Measurements from ENCODE around the gene FPR1. TPM values are rescaled to one million over a fixed set of nuclear protein-coding genes. Genes with fewer than 3 reads are reported as not detected.

The FPR1 gene
- total and polyA plus RNA-seq, 2 of the 13 experiments (the other 11 are each of a cell fraction or from before 2014, with no cell fraction given): not detected

DNA sequence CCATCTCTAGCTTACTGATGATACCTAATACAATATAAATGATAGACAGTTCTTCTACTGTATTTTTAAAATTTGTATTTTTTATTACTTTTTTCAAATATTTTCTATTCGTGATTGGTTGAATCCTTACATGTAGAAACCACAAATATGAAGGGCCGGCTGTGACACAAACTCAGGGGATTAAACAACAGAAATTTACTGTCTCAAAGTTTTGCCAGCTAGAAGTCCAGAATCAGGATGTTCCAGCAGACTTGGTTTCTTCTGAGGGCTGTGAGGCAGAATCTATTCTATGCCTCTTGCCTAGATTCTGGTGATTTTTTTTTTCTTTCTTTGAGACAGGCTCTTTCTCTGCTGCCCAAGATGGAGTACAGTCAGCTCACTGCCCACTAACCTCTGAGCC is 13.8 kb downstream of the FPR1 start (continued):
- TF ChIP-seq, protein P1, sequence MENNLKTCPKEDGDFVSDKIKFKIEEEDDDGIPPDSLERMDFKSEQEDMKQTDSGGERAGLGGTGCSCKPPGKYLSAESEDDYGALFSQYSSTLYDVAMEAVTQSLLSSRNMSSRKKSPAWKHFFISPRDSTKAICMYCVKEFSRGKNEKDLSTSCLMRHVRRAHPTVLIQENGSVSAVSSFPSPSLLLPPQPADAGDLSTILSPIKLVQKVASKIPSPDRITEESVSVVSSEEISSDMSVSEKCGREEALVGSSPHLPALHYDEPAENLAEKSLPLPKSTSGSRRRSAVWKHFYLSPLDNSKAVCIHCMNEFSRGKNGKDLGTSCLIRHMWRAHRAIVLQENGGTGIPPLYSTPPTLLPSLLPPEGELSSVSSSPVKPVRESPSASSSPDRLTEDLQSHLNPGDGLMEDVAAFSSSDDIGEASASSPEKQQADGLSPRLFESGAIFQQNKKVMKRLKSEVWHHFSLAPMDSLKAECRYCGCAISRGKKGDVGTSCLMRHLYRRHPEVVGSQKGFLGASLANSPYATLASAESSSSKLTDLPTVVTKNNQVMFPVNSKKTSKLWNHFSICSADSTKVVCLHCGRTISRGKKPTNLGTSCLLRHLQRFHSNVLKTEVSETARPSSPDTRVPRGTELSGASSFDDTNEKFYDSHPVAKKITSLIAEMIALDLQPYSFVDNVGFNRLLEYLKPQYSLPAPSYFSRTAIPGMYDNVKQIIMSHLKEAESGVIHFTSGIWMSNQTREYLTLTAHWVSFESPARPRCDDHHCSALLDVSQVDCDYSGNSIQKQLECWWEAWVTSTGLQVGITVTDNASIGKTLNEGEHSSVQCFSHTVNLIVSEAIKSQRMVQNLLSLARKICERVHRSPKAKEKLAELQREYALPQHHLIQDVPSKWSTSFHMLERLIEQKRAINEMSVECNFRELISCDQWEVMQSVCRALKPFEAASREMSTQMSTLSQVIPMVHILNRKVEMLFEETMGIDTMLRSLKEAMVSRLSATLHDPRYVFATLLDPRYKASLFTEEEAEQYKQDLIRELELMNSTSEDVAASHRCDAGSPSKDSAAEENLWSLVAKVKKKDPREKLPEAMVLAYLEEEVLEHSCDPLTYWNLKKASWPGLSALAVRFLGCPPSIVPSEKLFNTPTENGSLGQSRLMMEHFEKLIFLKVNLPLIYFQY (CRISPR knock-in tag; IDR thresholded peaks at IDR 0.05; ENCODE audit: borderline replicate concordance): no peak
- TF ChIP-seq KLF15 (CRISPR knock-in tag; IDR thresholded peaks at IDR 0.05; ENCODE audit: borderline replicate concordance): no peak
- no peak for TF ChIP-seq HHEX (CRISPR knock-in tag; IDR thresholded peaks at IDR 0.05)
- no peak for TF ChIP-seq SOX6 (IDR thresholded peaks at IDR 0.05)
- TF ChIP-seq SOX6 (CRISPR knock-in tag; IDR thresholded peaks at IDR 0.05): no peak
- no peak for TF ChIP-seq NFKBIZ (CRISPR knock-in tag; IDR thresholded peaks at IDR 0.05)
- TF ChIP-seq ZNF552 (CRISPR knock-in tag; IDR thresholded peaks at IDR 0.05; ENCODE audit: borderline replicate concordance): no peak
- TF ChIP-seq ZBTB21 (CRISPR knock-in tag; IDR thresholded peaks at IDR 0.05): no peak
- no peak for TF ChIP-seq ZNF773 (CRISPR knock-in tag; IDR thresholded peaks at IDR 0.05; ENCODE audit: borderline replicate concordance)
- TF ChIP-seq, protein P2, sequence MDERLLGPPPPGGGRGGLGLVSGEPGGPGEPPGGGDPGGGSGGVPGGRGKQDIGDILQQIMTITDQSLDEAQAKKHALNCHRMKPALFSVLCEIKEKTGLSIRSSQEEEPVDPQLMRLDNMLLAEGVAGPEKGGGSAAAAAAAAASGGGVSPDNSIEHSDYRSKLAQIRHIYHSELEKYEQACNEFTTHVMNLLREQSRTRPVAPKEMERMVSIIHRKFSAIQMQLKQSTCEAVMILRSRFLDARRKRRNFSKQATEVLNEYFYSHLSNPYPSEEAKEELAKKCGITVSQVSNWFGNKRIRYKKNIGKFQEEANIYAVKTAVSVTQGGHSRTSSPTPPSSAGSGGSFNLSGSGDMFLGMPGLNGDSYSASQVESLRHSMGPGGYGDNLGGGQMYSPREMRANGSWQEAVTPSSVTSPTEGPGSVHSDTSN (CRISPR knock-in tag; IDR thresholded peaks at IDR 0.05): no peak
- TF ChIP-seq HDAC1 (CRISPR knock-in tag; IDR thresholded peaks at IDR 0.05): no peak
